Esophagus muscularis mucosa (tissue), 4 donors: ENCODE measurements around the gene DBNL. TPM values are rescaled to one million over a fixed set of nuclear protein-coding genes. Genes with fewer than 3 reads are reported as not detected.

Source experiments
- DNase-seq: peaks from one replicate; pipeline ENCODE4 v3.0.0-alpha.2; 2017; ENCODE audit errors: extremely low spot score
- H3K27ac ChIP-seq, 4 donors: fragments of 200-600 bp; sonication (generic); replicated peaks in 1 of 4; 1 replicate in 3 of 4; 2 replicates in 1 of 4; pipeline ENCODE4 v1.5.1; 2016 to 2019; ENCODE audit warnings: mild to moderate bottlenecking in 1 of 4
- H3K27me3 ChIP-seq, 4 donors: fragments of 200-600 bp; sonication (generic); one replicate each; pipeline versions ENCODE4 v1.5.1 to v1.6.0; 2016 to 2019
- H3K36me3 ChIP-seq, 4 donors: fragments of 200-600 bp; sonication (generic); one replicate each; pipeline ENCODE4 v1.5.1; 2016 to 2019
- H3K4me1 ChIP-seq, 4 donors: fragments of 200-600 bp; sonication (generic); one replicate each; pipeline ENCODE4 v1.5.1; 2016 to 2019
- H3K4me3 ChIP-seq, 4 donors: fragments of 200-600 bp; sonication (generic); 1 replicate in 2 of 4; 2 replicates in 2 of 4; pipeline ENCODE4 v1.5.1; 2016 to 2019; ENCODE audit warnings: mild to moderate bottlenecking in 4 of 4, moderate library complexity in 1 of 4
- H3K9me3 ChIP-seq, 4 donors: fragments of 200-600 bp; sonication (generic); 1 replicate in 3 of 4; 2 replicates in 1 of 4; pipeline ENCODE4 v1.5.1; 2016 to 2019
- CTCF ChIP-seq, 3 experiments: fragments of 200-600 bp in 2 of 3; fragments of 450-650 bp in 1 of 3; sonication (generic) in 2 of 3; IDR thresholded peaks; one replicate each; pipeline ENCODE4 v1.5.1; 2017 to 2019; ENCODE audit warnings: antibody characterized with exemption in 3 of 3, mild to moderate bottlenecking in 2 of 3, moderate library complexity in 1 of 3
- EP300 ChIP-seq: sonication (generic); formaldehyde crosslinking; IDR thresholded peaks from one replicate; pipeline ENCODE4 v1.6.1; 2017; ENCODE audit warnings: antibody characterized with exemption
- POLR2A ChIP-seq: fragments of 450-650 bp; IDR thresholded peaks from one replicate; pipeline ENCODE4 v1.6.1; 2017; ENCODE audit warnings: antibody characterized with exemption, moderate library complexity, mild to moderate bottlenecking, low read depth
- POLR2AphosphoS5 ChIP-seq, 2 donors: sonication (generic); formaldehyde crosslinking; IDR thresholded peaks; one replicate each; pipeline ENCODE4 v1.6.1; 2017; ENCODE audit warnings: antibody characterized with exemption in 2 of 2
- WGBS: methylation state at CpG from one replicate; pipeline ENCODE4 v1.1.5; 2018; 5-methylcytosine and 5-hydroxymethylcytosine counted together
- intact Hi-C: fragments of 100-400 bp; cut with DNase I; formaldehyde crosslinking; loops from one replicate; pipeline ENCODE4 v1.15.1; 2023
- total RNA-seq, 4 donors: library from RNA; depleted of rRNA; stranded (reverse); fragments of >200 nt; gene quantifications; one replicate each; pipeline versions ENCODE4 v1.1.0 to v1.2.1, GENCODE V29; 2016

DBNL gene
- total RNA-seq, 4 donors from 2014 or later, result 93.9 to 122 (median 115) TPM

- H3K4me1 ChIP-seq, result peaks cover 21 to 56% (median 32%) of the 10 kb centered on the region in 4 donors
- H3K27ac ChIP-seq, result no peak overlapping the region
- no peak overlapping the region for H3K4me3 ChIP-seq
- 44% methylated on average over 7 of the region's 10 CpGs for WGBS
- no peak for TF ChIP-seq CTCF (IDR thresholded peaks at IDR 0.05)
- TF ChIP-seq EP300, result no peak
- no peak for TF ChIP-seq POLR2A
- no peak for TF ChIP-seq POLR2AphosphoS5 (IDR thresholded peaks at IDR 0.05)
- H3K9me3 ChIP-seq, result no peaks in the 10 kb centered on the region
- no peak for DNase-seq
- H3K27me3 ChIP-seq, result no peaks in the 10 kb centered on the region
- H3K36me3 ChIP-seq, result peaks cover 34 to 42% (median 41%) of the 10 kb centered on the region in 4 donors
- intact Hi-C loops, result no loop called here
These were observed 19.0 kb downstream of the DBNL start for GRCh38 chr7:44063547-44063893.

- Histone ChIP-seq H3K9me3 (no peaks in the 10 kb centered on the region), H3K27me3 (no peaks in the 10 kb centered on the region), H3K36me3 (peaks cover 29 to 37% (median 35%) of the 10 kb centered on the region in 4 donors), H3K4me3 (no peak overlapping the region), H3K4me1 (peaks cover 21 to 56% (median 32%) of the 10 kb centered on the region in 4 donors), H3K27ac (no peak overlapping the region)
- WGBS, result 50% methylated on average over 16 of the region's 16 CpGs
- TF ChIP-seq POLR2A (no peak), POLR2AphosphoS5 (IDR thresholded peaks at IDR 0.05) (no peak), CTCF (IDR thresholded peaks at IDR 0.05) (no peak), EP300 (no peak)
- no peak for DNase-seq
- intact Hi-C loops, result loop anchor here (2.0 kb wide), 1 partner anchor 19 kb away; the partner anchor contains the start of gene DBNL
These were observed 19.6 kb downstream of the DBNL start for GRCh38 chr7:44063894-44064651.

- H3K27ac ChIP-seq, result no peak overlapping the region
- peaks cover 20 to 29% (median 27%) of the 10 kb centered on the region in 4 donors for H3K36me3 ChIP-seq
- DNase-seq, result no peak
- no peak overlapping the region for H3K4me3 ChIP-seq
- WGBS, result 47% methylated on average over 2 of the region's 33 CpGs
- TF ChIP-seq POLR2AphosphoS5 (IDR thresholded peaks at IDR 0.05) (peak in 1 of 2 donors; percentile 28), POLR2A (no peak)
- intact Hi-C loops, result loop anchor here (2.0 kb wide), 1 partner anchor 20 kb away; the partner anchor contains the start of gene DBNL
- peaks cover 21 to 56% (median 32%) of the 10 kb centered on the region in 4 donors for H3K4me1 ChIP-seq
- H3K27me3 ChIP-seq, result no peaks in the 10 kb centered on the region
- no peaks in the 10 kb centered on the region for H3K9me3 ChIP-seq
These were observed 20.4 kb downstream of the DBNL start for GRCh38 chr7:44064791-44065430.

GRCh38 chr7:44065431-44066110, 21.1 kb downstream of the DBNL start, which contains the start of gene PGAM2:
Gene PGAM2, minus strand, starts transcription at chr7:44065567. Its CDS starts 38 bp downstream, at chr7:44065529.
- TF ChIP-seq POLR2AphosphoS5 (IDR thresholded peaks at IDR 0.05) (peak in 1 of 2 donors; percentile 43), EP300 (no peak), POLR2A (peak; percentile 5)
- intact Hi-C loops, result loop anchor here (2.0 kb wide), 1 partner anchor 21 kb away; the partner anchor contains the start of gene DBNL
- peaks cover 21 to 56% (median 32%) of the 10 kb centered on the region in 4 donors for H3K4me1 ChIP-seq
- H3K4me3 ChIP-seq, result no peak within 1 kb of the TSS
- H3K27ac ChIP-seq, result no peak within 1 kb of the TSS
- 17% methylated on average over 12 of the region's 14 CpGs for WGBS
- H3K27me3 ChIP-seq, result no peaks in the 10 kb centered on the region
- H3K36me3 ChIP-seq, result peaks cover 16 to 22% (median 20%) of the 10 kb centered on the region in 4 donors
- no peaks in the 10 kb centered on the region for H3K9me3 ChIP-seq
- no peak for DNase-seq

GRCh38 chr7:44066111-44066460, 21.6 kb downstream of the DBNL start:
- 47% methylated on average over 5 of the region's 6 CpGs for WGBS
- no peak for DNase-seq
- Histone ChIP-seq H3K9me3 (no peaks in the 10 kb centered on the region), H3K4me3 (no peak overlapping the region), H3K27me3 (no peaks in the 10 kb centered on the region), H3K27ac (no peak overlapping the region), H3K4me1 (peaks cover 22 to 58% (median 32%) of the 10 kb centered on the region in 4 donors), H3K36me3 (peaks cover 11 to 17% (median 15%) of the 10 kb centered on the region in 4 donors)
- TF ChIP-seq POLR2A (no peak), EP300 (no peak), CTCF (IDR thresholded peaks at IDR 0.05) (no peak), POLR2AphosphoS5 (IDR thresholded peaks at IDR 0.05) (no peak)
- intact Hi-C loops, result no loop called here
